CD4-positive, alpha-beta T cell treated with Interferon gamma for 1 hour (primary cell): Measurements from ENCODE around the gene TMCO4.
"Not testable (repeated sequence)": the region's sequence is repeated elsewhere in the genome, so short reads cannot be mapped to it uniquely, and the experiment has no call there.

Experiments used
- DNase-seq: peaks from one replicate; pipeline ENCODE4 v3.0.0-alpha.2; 2020

Gene TMCO4

GRCh38 chr1:19651141-19651737, 148.5 kb downstream of the TMCO4 start:
- DNase-seq: peak; percentile 38

DNA sequence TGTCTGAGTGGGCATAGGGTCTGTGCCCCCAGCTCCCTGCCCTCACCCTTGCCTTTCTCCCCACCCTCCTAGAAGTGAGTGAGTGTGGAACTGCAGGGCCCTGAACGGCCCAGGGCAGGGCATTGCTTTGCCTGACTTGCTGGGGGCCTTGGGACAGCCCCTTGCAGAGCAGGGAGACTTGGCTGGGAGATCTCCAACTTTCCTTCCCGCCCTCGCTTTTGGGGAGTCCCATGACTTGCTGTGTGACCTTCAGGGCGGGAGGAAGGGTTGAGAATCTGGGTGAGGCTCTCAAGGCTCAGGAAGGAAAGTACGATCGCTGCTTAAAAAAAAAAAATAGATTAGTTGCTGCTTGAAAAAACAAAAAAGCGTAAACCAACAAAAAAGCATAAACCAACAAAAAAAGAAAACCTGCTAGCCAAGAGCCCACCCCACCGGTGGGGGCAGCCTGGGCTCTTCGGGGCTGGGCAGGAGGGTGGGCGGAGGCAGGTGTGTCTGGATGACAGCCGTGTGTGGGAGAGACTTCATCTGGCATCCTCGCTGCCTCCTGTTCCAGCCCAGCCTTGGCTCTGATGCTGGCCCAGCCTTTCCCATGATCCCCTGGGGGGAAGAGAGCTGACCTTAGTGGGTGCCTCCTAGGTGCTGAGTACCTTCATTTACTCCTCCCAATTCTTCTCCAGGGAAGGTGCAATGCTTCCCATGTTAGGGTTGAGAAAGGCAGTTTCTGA, 149.1 kb downstream of the TMCO4 start:
- no peak for DNase-seq

DNA sequence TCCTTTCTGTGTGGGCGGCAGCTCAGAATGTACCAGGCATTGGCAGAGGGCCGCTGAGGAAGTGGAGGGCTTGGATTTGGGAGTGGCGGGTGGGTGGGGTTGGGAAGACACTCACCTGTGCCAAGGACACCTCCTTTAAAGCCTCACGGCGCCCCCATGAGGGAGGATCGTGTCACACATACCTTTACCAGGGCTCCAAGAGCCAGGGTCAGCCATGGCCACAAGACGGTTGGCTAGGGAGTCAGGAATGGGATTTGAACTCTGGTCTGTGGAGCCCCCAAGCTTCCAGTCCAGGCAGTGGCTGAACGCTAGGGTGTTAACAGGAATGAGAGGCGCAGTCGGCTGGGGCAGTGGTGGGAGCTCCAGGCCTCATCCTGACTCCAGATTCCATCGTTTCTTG, 151.0 kb downstream of the TMCO4 start:
- DNase-seq: no peak

GRCh38 chr1:19648239-19648638, 151.5 kb downstream of the TMCO4 start:
- no peak for DNase-seq

DNA sequence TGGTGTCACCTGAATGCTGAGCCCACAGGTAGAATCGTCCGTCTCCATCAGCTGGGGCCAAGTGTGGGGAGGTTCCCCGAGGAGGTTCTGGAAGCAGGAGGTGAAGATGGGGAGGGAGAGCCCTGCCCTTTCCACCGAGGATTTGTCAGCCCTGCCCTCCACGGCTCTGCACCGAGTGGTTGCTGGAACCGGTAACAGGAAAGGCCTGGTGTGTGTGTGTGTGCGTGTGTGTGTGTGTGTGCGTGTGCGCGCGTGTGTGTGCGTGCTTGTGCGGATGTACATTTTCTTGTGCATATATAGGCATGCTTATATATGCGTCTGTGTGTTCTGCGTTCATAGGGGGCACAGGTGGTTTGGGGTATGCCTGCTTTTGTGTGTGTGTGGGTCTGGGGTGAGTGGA, 152.1 kb downstream of the TMCO4 start:
- no peak for DNase-seq

DNA sequence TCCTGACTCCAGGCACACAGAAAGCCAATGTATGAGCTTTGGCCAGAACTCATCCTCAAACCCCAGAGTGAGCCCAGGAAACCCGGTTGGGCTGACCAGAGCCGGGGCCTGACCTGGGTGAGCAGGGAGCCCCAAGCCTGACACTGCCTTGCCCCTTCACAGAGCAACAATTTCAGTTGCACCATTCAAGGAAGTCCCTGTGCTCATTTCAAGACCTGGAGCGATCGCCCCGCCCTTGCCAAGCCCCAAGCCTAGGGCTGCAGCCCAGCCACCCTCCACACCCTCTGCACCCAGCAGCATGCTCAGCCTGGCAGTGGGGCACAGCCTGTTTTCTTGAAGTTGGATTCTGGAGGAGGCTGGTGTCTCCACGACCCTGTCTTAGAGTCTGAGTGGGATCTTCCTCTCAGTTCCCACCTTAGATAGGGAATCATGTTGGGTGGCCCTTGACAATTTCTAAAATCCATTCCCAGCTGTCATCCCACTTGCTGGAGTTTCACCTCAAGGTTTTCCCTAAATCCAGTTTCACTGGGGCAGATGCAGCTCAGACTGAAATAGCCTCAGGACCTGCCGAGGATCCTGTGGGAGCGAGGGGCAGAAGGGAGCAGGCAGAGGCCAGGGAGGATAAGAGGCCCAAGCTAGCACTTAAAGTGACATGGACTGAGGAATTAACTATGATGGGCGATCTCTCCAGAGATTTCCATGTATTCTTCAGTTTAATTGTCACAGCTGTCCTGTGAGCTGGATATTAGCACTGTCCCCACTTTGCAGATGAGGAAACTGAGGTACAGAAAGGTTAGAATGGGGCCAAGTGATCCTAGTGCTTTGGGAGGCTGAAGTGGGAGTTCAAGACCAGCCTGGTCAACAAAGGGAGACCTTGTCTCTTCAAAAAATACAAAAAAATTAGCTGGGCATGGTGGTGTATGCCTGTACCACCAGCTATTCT, 153.1 kb downstream of the TMCO4 start:
- no peak for DNase-seq

DNA sequence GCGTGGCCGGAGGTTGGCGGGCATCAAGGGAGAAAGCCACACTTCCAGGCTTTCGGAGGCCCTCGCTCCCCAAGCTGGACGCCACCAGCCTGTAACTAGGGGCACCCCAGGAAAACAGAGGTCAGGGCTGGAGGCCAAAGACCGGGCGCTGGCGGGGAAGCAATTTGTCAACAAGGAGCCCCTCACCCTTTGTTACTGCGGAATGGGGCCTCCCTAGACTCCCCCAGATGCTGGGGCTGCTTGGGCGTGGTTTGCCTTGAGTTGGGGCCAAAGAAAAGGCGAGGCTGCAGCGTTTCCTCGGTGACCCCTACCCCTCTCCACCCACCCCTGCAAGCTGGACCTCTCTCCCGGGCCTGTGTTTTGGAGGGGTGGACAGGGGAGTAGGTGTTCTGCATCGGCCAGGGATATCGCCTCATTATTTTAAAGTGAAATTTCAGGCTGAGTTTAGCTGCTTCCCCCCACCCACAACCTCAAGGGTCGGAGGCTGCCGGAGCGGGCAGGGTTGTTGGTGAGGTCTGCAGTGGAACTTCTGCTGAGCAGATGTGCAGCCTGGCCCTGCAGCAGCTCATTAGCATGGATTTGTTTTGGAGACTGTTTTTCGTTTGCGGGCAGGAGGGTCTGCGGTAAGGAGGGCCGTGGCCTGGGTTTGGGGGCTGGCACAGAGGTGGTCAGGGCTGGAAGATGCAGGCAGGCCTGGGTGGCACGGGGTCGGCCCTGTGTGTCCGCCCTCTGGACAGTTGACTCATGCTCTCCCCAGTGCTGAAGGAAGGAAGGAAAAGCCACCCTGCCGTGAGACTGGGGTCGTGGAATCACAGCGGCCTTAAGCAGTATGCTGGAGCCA, 154.1 kb downstream of the TMCO4 start:
- DNase-seq: no peak

GRCh38 chr1:19644681-19645410, 154.9 kb downstream of the TMCO4 start:
- DNase-seq: peak; percentile 32

DNA sequence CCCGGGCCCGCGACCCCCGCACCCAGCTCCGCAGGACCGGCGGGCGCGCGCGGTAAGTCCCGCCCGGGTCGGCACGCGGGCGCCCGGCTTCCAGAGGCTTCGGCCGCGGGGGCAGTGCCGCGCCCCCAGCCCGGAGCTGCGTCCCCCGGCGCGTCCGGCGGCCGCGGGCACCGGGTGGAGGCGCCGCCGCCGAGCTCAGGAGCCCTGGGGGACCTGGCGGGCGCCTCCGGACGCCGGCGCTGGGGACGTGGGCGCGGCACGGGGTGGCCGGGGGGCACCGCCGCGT, 155.4 kb downstream of the TMCO4 start:
- no peak for DNase-seq

- DNase-seq: peak; percentile 71
Observed at GRCh38 chr1:19643602-19644394, 155.9 kb downstream of the TMCO4 start, which contains the start of gene NBL1. Gene NBL1 (plus strand): TSS chr1:19644311. CDS start chr1:19655031, 10,720 bp downstream.

GRCh38 chr1:19643121-19643520, 156.6 kb downstream of the TMCO4 start:
- no peak for DNase-seq

DNA sequence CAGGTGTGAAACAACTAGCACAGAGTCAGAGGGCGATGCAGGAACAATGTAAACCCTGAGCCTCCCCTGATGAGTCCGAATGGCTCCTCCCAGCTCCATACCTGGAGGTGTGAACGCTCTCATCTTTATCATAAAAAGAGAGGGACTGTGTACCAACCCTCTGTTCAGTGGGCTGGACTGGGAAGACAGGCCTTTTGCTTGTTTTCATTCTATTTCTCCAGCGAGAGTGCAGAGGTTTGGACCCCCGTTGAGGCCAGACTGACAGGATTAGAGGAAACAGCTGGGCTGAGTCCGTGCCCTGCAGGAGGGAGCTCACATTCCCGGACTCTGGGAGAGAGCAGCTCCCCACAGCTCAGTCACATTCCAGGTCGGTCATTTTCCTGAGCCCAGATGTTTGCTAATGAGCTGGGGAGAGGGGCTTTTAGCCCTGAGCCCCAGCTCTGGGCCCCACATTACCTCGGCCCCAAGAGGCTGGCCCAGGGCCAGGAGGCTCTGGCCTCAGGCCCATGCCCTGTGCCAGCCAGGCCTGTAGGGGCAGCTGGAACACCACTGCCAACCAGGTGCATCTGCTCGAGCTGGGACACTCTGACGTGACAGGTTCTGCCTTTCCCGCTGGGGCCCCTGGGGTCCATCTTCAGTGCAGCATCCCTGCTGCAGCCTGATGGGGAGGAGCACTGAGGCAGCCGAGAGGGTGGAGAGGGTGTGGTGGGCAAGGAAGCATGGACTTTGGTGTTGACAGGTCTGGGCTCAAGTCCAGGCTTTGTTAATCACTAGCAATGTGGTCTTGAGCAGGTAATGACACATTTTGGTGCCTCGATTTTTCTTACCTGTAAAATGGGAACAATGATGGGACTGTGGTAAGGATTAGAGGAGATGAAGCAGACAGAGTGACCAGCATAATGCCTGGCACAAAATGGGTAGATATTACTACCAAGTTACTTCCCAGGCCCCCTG, 159.1 kb downstream of the TMCO4 start:
- DNase-seq: no peak

GRCh38 chr1:19639999-19640362, 159.7 kb downstream of the TMCO4 start:
- DNase-seq: no peak

- DNase-seq: not testable (repeated sequence)
Observed at GRCh38 chr1:19639228-19639627, 160.5 kb downstream of the TMCO4 start.

- DNase-seq: no peak
Observed at GRCh38 chr1:19637606-19638005, 162.1 kb downstream of the TMCO4 start.

DNA sequence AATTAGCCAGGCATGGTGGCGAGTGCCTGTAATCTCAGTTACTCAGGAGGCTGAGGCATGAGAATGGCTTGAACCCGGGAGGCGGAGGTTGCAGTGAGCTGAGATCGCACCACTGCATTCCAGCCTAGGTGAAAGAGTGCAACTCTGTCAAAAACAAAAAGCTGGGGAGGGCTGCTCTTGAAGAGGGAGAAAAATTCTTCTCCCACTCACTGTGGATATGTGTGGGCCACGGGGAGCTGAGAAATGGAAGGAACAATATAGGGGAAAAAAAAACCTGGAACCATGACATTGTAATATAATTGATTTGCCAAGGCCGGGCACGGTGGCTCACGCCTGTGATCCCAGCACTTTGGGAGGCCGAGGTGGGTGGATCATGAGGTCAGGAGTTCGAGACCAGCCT, 163.0 kb downstream of the TMCO4 start:
- DNase-seq: not testable (repeated sequence)

- no peak for DNase-seq
Observed at GRCh38 chr1:19636065-19636464, 163.7 kb downstream of the TMCO4 start.

- DNase-seq: no peak
Observed at GRCh38 chr1:19635646-19636045, 164.1 kb downstream of the TMCO4 start.

DNA sequence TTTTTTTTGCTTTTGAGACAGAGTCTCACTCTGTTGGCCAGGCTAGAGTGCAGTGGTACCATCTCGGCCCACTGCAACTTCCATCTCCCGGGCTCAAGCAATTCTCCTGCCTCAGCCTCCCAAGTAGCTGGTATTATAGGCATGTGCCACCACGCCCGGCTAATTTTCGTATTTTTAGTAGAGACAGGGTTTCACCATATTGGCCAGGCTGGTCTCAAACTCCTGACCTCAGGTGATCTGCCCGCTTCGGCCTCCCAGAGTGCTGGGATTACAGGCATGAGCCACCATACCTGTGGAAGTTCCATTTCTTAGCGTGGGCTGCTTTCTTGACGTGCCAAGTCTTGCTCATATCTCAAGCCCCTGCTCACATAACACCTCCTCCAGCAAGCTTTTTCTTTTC, 164.7 kb downstream of the TMCO4 start:
- not testable (repeated sequence) for DNase-seq

DNA sequence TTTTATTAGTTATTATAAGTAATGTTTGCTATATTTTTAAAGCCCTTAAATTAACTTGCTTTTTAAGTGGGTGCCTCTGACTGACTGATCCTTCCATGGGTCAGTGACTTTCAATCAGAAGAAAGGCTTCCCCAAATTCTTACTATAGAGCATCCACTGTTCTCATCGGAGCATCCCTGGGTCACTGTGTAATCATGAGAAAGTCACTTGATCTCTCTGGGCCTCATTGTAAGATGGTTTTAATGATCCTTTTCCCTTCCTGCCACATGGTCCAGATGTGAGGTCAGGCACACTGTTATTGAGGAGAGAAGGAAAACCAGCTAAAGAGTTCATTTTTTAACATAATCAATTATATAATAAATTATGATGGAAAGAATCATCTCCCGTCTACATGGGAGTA, 166.6 kb downstream of the TMCO4 start:
- DNase-seq: no peak
